Muscle layer of duodenum (tissue), 2 donors: ENCODE results near the gene CHN1.

ENCODE experiments used
- H3K27ac ChIP-seq: one replicate; pipeline ENCODE4 v1.7.0; 2013; ENCODE audit warnings: mild to moderate bottlenecking, low read length
- H3K27me3 ChIP-seq: one replicate; pipeline ENCODE4 v1.7.0; 2013; ENCODE audit warnings: low read depth, mild to moderate bottlenecking, control low read depth, low read length
- H3K36me3 ChIP-seq, 2 donors: one replicate each; pipeline ENCODE4 v1.7.0; 2013; ENCODE audit warnings: low read length in 2 of 2, control low read depth in 1 of 2, mild to moderate bottlenecking in 1 of 2; ENCODE audit not compliant: insufficient read depth in 2 of 2, control insufficient read depth in 1 of 2
- H3K4me1 ChIP-seq, 2 donors: one replicate each; pipeline ENCODE4 v1.7.0; 2013; ENCODE audit warnings: low read length in 2 of 2, mild to moderate bottlenecking in 2 of 2, control low read depth in 1 of 2, moderate library complexity in 1 of 2; ENCODE audit not compliant: insufficient read depth in 2 of 2, control insufficient read depth in 1 of 2
- H3K4me3 ChIP-seq, 2 donors: one replicate each; pipeline ENCODE4 v1.7.0; 2013; ENCODE audit warnings: low read length in 2 of 2, low read depth in 1 of 2, mild to moderate bottlenecking in 1 of 2
- H3K9me3 ChIP-seq, 2 donors: one replicate each; pipeline ENCODE4 v1.7.0; 2013; ENCODE audit warnings: low read length in 2 of 2, control low read depth in 1 of 2, mild to moderate bottlenecking in 1 of 2; ENCODE audit not compliant: control insufficient read depth in 1 of 2
- donor health status: healthy.

The CHN1 gene

GRCh38 chr2:174771631-174772471 is 233.3 kb downstream of the CHN1 start:
- H3K27ac ChIP-seq, result no peak overlapping the region
- no peak overlapping the region for H3K4me3 ChIP-seq
- peaks cover 0 to 24% of the 10 kb centered on the region in 2 donors for H3K4me1 ChIP-seq
- no peaks in the 10 kb centered on the region for H3K9me3 ChIP-seq
- H3K36me3 ChIP-seq, result no peaks in the 10 kb centered on the region
- H3K27me3 ChIP-seq, result no peaks in the 10 kb centered on the region

- no peak overlapping the region for H3K4me3 ChIP-seq
- no peaks in the 10 kb centered on the region for H3K27me3 ChIP-seq
- peaks cover 0 to 20% of the 10 kb centered on the region in 2 donors for H3K4me1 ChIP-seq
- H3K9me3 ChIP-seq, result no peaks in the 10 kb centered on the region
- H3K27ac ChIP-seq, result no peak overlapping the region
- no peaks in the 10 kb centered on the region for H3K36me3 ChIP-seq
These were observed 234.0 kb downstream of the CHN1 start for GRCh38 chr2:174771136-174771535.

GRCh38 chr2:174768557-174768956 is 236.6 kb downstream of the CHN1 start:
- Histone ChIP-seq H3K27ac (no peak overlapping the region), H3K4me1 (peaks cover 0 to 18% of the 10 kb centered on the region in 2 donors), H3K36me3 (no peaks in the 10 kb centered on the region)

GRCh38 chr2:174766271-174766670 is 238.9 kb downstream of the CHN1 start:
- H3K27me3 ChIP-seq, result no peaks in the 10 kb centered on the region
- H3K27ac ChIP-seq, result no peak overlapping the region
- H3K9me3 ChIP-seq, result no peaks in the 10 kb centered on the region
- no peaks in the 10 kb centered on the region for H3K36me3 ChIP-seq
- no peak overlapping the region for H3K4me3 ChIP-seq
- H3K4me1 ChIP-seq, result no peaks in the 10 kb centered on the region

More at GRCh38 chr2:174768557-174768956, 236.6 kb downstream of the CHN1 start:
- Histone ChIP-seq H3K9me3 (no peaks in the 10 kb centered on the region), H3K4me3 (no peak overlapping the region), H3K27me3 (no peaks in the 10 kb centered on the region)

- no peak overlapping the region for H3K4me3 ChIP-seq
- H3K27me3 ChIP-seq, result no peaks in the 10 kb centered on the region
- H3K4me1 ChIP-seq, result no peaks in the 10 kb centered on the region
- no peaks in the 10 kb centered on the region for H3K36me3 ChIP-seq
- no peaks in the 10 kb centered on the region for H3K9me3 ChIP-seq
- no peak overlapping the region for H3K27ac ChIP-seq
These were observed 239.6 kb downstream of the CHN1 start for GRCh38 chr2:174765576-174765975.

- Histone ChIP-seq H3K36me3 (no peaks in the 10 kb centered on the region), H3K4me3 (no peak within 1 kb of the TSS), H3K27ac (no peak within 1 kb of the TSS), H3K9me3 (no peaks in the 10 kb centered on the region), H3K4me1 (no peaks in the 10 kb centered on the region), H3K27me3 (no peaks in the 10 kb centered on the region)
These were observed 240.6 kb downstream of the CHN1 start, which contains the start of gene CHRNA1 for GRCh38 chr2:174764280-174765255. Gene CHRNA1 (minus strand): TSS chr2:174764472. CDS start chr2:174764394, 78 bp downstream.

- no peaks in the 10 kb centered on the region for H3K36me3 ChIP-seq
- no peaks in the 10 kb centered on the region for H3K9me3 ChIP-seq
- H3K27me3 ChIP-seq, result no peaks in the 10 kb centered on the region
- no peak overlapping the region for H3K27ac ChIP-seq
- H3K4me1 ChIP-seq, result no peaks in the 10 kb centered on the region
- no peak overlapping the region for H3K4me3 ChIP-seq
These were observed 241.4 kb downstream of the CHN1 start for GRCh38 chr2:174763780-174764179.

- Histone ChIP-seq H3K9me3 (no peaks in the 10 kb centered on the region), H3K27ac (no peak overlapping the region), H3K36me3 (no peaks in the 10 kb centered on the region), H3K27me3 (no peaks in the 10 kb centered on the region), H3K4me3 (no peak overlapping the region), H3K4me1 (no peaks in the 10 kb centered on the region)
These were observed 242.7 kb downstream of the CHN1 start for GRCh38 chr2:174762464-174762863.

GRCh38 chr2:174761837-174762236 is 243.3 kb downstream of the CHN1 start:
- H3K4me1 ChIP-seq, result no peaks in the 10 kb centered on the region
- H3K9me3 ChIP-seq, result no peaks in the 10 kb centered on the region
- no peaks in the 10 kb centered on the region for H3K27me3 ChIP-seq
- H3K27ac ChIP-seq, result no peak overlapping the region
- no peak overlapping the region for H3K4me3 ChIP-seq
- no peaks in the 10 kb centered on the region for H3K36me3 ChIP-seq

- Histone ChIP-seq H3K27ac (no peak overlapping the region), H3K9me3 (no peaks in the 10 kb centered on the region), H3K36me3 (no peaks in the 10 kb centered on the region), H3K4me1 (no peaks in the 10 kb centered on the region), H3K27me3 (no peaks in the 10 kb centered on the region), H3K4me3 (no peak overlapping the region)
These were observed 244.2 kb downstream of the CHN1 start for GRCh38 chr2:174760845-174761473.
